NCI-H748 (cell line): Measurements from ENCODE around the gene CNMD.
A peak's percentile ranks its signal among the peaks of the same experiment; 100 is the strongest.
"Not testable (repeated sequence)": the region's sequence is repeated elsewhere in the genome, so short reads cannot be mapped to it uniquely, and the experiment has no call there.

Experiments used
- DNase-seq: peaks from one replicate; lab custom pipeline; 2025; ENCODE audit not compliant: unreplicated experiment; lab: John Stamatoyannopoulos, UW

The CNMD gene

DNA sequence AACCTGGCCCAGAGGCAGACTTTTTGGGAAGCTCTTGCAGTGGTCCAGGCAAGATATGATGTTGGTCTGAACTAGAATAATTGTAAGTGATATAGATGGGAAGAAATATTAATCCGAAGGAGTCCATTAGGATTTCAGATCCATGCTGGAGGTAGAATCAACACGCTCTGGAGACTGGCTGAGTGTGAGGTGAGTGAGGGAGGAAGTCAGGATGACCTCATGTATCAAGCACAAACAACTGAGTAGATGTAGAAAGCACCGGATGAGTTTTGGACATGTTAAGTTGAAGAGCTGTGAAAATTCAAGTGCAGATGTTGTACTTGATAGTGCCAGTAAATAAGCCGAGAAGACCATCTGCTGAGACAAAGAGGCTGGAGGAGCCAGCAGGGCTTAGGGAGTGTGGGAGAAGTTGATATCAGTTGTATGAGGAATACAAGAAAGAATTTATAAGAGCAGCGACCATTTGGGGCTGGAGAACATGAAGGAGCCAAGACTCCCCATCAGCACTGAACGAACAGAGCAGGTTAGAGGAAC, 5.3 kb upstream of the CNMD start:
- DNase-seq, result no peak

DNA sequence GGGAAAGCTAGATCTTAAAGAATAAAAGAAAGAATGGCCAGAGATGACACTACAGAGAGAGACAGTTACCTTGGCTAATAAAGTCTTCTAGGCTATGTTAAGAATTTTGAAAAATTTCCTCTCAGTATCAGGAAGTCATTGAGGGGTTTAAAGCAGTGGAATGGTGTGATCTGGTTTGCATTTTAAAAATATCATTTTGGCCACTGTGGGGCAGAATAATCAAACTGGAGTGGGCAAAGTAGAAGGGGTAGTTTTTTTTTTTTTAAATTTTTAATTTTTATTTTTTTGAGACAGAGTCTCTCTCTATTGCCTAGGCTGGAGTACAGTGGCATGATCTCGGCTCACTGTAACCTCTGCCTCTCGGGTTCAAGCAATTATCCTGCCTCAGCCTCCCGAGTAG, 4.4 kb upstream of the CNMD start:
- DNase-seq, result peak; percentile 37

GRCh38 chr13:52743569-52743968, 3.9 kb upstream of the CNMD start:
- DNase-seq, result peak; percentile 83

- DNase-seq, result no peak
These were observed 727 bp downstream of the CNMD start for GRCh38 chr13:52738719-52739467.

- DNase-seq, result no peak
These were observed 1.7 kb downstream of the CNMD start for GRCh38 chr13:52737965-52738364.

- DNase-seq, result no peak
These were observed 2.2 kb downstream of the CNMD start for GRCh38 chr13:52737451-52737850.

DNA sequence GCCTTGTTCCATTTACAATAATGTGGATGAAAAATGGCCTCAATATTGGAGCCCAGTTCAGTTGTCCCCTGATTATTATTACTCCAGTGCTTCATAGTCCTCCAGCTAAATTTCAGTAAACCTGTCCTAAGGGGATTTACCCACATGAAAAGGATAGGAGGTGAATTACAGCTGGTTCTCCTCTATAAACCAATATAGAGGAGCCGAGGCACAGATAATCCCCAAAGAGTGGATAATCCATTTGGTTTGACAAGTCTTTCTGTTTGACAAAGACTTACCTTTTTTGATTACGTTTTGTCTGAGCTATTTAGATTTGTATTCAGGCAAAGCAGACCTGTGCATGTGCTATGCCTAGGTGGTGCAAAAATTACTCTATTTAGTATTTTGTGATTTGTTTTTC, 2.7 kb downstream of the CNMD start:
- DNase-seq, result no peak

DNA sequence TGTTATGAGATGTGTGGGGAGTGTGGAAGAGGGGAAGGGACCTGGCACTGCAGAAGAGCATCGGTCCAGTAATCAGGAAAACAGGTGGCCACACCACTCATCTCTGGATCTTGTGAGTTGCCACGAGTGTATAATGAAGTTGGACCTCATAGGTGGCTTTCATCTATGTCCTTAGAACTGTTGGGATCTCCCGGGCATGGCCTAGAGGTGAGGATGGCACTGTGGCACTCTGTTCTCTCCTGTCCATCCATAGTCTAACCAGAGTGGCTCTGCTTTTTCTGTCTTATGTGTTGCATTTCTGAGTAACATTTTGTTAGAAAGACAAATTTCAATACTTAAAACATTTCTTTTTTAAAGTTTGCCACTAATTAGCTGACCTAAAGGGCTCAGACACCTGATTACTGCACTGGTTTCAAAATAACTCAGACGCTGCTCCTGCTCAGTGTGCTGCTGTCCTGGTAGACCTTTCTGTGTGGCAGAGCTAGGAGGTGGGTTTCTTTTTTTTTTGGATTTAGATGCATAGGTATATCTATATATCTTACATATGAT, 5.5 kb downstream of the CNMD start:
- DNase-seq, result no peak

DNA sequence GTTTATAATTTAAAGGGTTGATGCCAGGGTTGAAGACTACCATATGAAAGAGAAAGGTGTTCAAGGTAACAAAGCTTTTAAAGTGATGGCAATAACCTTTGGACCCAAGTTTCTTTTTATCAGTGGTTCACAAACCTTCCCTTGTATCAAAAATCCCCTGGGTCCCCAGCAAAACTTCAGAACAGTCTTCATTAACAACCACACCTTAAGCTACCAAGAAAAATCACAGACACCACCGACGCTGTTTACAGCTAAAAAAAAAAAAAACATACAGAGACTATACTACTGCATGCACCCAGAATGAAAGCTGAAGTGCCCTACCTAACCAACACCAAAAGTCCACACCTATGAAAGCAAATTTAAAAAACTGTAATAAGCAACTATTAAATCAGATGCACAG, 13.4 kb downstream of the CNMD start:
- no peak for DNase-seq

- DNase-seq, result no peak
These were observed 14.3 kb downstream of the CNMD start for GRCh38 chr13:52725302-52725701.

GRCh38 chr13:52723181-52723580, 16.4 kb downstream of the CNMD start:
- DNase-seq, result no peak

GRCh38 chr13:52721356-52721755, 18.3 kb downstream of the CNMD start:
- DNase-seq, result not testable (repeated sequence)

DNA sequence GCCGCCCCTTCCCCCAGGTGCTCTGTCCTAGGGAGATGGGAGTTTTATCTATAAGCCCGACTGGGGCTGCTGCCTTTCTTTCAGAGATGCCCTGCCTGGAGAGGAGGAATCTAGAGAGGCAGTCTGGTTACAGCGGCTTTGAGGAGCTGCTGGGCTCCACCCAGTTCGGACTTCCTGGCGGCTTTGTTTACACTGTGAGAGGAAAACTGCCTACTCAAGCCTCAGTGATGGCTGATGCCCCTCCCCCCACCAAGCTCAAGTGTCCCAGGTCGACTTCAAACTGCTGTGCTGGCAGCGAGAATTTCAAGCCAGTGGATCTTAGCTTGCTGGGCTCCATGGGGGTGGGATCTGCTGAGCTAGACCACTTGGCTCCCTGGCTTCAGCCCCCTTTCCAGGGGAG, 18.7 kb downstream of the CNMD start:
- DNase-seq, result peak; percentile 23

GRCh38 chr13:52713894-52714293, 25.7 kb downstream of the CNMD start:
- no peak for DNase-seq

DNA sequence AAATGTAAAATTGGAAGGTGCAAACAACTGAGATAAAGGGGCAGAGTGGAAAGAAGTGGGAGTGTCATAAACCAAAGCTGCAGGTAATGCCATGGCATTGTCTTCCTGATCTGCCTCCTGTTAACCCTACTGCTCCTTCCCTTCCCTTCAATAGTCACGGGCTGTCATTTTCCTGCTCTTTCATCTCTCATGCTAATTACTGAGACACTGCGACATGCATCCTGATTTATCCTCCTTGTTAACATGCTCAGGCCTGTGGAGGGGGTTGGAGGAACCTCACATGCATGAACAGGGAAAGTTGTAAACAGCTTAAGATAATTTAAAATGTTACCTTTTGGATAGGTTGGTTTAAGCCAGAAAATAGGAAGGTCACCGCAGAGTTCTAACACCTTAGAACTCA, 27.2 kb downstream of the CNMD start:
- no peak for DNase-seq

GRCh38 chr13:52711286-52711685, 28.3 kb downstream of the CNMD start:
- no peak for DNase-seq

- not testable (repeated sequence) for DNase-seq
These were observed 31.4 kb downstream of the CNMD start for GRCh38 chr13:52708266-52708665.

DNA sequence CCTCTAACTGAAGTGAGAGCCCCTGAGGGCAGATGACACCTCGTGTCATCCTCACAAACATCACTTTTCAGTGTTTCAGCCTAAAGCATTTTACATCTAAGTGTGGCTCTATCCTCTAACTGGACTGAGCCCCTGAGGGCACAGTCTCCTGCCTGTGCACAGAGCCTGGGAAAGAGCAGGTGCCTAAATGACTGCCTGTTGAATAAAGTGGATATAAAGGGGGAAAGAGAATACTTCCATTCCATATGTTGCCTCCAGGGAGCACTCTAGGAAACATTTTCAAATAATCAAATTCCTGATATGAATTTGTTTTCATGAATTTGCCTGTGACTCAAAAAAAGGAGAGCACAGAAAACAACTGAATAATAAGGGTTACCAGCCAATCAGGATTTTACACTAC, 32.2 kb downstream of the CNMD start:
- peak; percentile 47 for DNase-seq

GRCh38 chr13:52706081-52706480, 33.5 kb downstream of the CNMD start:
- DNase-seq, result no peak

GRCh38 chr13:52703482-52703881, 36.1 kb downstream of the CNMD start:
- DNase-seq, result no peak

DNA sequence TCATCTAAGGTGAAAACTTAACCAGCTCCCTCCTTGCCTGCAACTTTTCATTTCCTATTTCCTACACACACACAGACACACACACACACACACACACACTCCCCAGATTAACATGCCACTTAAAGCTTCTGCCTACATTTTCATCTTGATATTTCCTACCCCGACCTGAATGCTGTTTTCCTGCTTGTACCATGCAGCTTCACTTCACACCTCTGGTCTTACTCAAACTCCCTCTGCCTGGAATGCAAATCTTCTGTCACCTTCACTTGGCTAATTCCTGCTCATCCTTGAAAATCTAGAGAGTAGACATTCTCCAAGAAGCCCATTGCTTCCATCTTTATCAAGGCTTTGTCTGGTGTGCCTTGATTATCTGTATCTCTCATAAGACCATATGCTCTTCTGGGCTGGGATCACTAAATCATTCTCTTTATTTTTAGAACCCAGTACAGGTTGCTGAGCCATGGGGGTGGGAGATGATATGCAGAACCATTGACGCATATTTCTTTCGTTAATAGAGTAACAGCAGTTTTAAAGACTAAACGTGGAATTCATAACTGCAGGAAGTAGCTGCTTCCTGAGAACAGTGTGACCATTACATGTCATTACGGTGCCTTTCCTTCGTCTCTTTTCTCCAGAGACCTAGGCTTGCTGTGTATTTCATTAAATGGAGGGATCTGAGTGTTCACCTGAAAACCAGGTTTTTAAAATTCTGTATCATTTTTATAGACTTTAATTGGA, 37.7 kb downstream of the CNMD start:
- DNase-seq, result no peak

- no peak for DNase-seq
These were observed 43.1 kb downstream of the CNMD start for GRCh38 chr13:52696566-52696965.
